GM12878 (cell line): Measurements from ENCODE around the gene DDC. TPM values are rescaled to one million over a fixed set of nuclear protein-coding genes. Genes with fewer than 3 reads are reported as not detected.

Experiments
- ATAC-seq: fragments of 200-7000 bp; cut with Tn5 transposase; 3 replicates; pipeline ENCODE4 v1.9.1; 2020; ENCODE audit warnings: mild to moderate bottlenecking, moderate library complexity
- BruUV-seq: library from RNA; stranded (reverse); fragments of 400-500 nt; replicated peaks from 2 replicates; lab custom pipeline; 2021; lab: Mats Ljungman, UMichigan
- CTCF ChIA-PET: fragments of 300-600 bp; sonication (Branson Sonifier 250); formaldehyde crosslinking; extraction: SDS; loops from one replicate; lab custom pipeline; 2021; ENCODE audit warnings: inconsistent platforms; lab: Yijun Ruan, JAX
- POLR2A ChIA-PET: fragments of 350-600 bp; formaldehyde crosslinking; extraction: SDS; loops from one replicate; lab custom pipeline; 2021; ENCODE audit warnings: inconsistent platforms; lab: Charles Lee
- RAD21 ChIA-PET: fragments of 300-600 bp; sonication (Branson Sonifier 250); formaldehyde crosslinking; loops from one replicate; lab custom pipeline; 2023; ENCODE audit warnings: antibody characterized with exemption; ENCODE audit not compliant: unreplicated experiment; lab: Charles Lee
- SMC1A ChIA-PET: fragments of 300-600 bp; sonication (Branson Sonifier 250); formaldehyde crosslinking; loops from one replicate; lab custom pipeline; 2023; ENCODE audit not compliant: unreplicated experiment, uncharacterized antibody; lab: Charles Lee
- DNase-seq: peaks from one replicate; pipeline ENCODE4 v3.0.0-alpha.2; 2011; ENCODE audit warnings: low read depth, low spot score
- FAIRE-seq: peaks from 3 replicates; lab custom pipeline; 2011; peaks lifted over from hg19 to GRCh38; lab: Jason Lieb, UNC
- H2AFZ ChIP-seq: 2 replicates; pipeline ENCODE4 v1.6.0; 2011; ENCODE audit warnings: low read depth, low read length, control low read depth; ENCODE audit not compliant: control insufficient read depth
- H3K27ac ChIP-seq: 2 replicates; pipeline ENCODE4 v1.5.1; 2011; ENCODE audit warnings: control low read depth; ENCODE audit not compliant: control insufficient read depth, insufficient read depth
- H3K27me3 ChIP-seq, 2 experiments: replicated peaks in 1 of 2; 2 replicates each; pipeline versions ENCODE4 v1.6.0 to v1.6.1; 2011; ENCODE audit warnings: low read length in 1 of 2; ENCODE audit not compliant: control insufficient read depth in 2 of 2, insufficient read depth in 2 of 2
- H3K36me3 ChIP-seq, 2 experiments: 2 replicates each; pipeline ENCODE4 v1.5.1; 2011; ENCODE audit warnings: low read length in 1 of 2; ENCODE audit not compliant: control insufficient read depth in 2 of 2, insufficient read depth in 2 of 2
- H3K4me1 ChIP-seq: 2 replicates; pipeline ENCODE4 v1.6.1; 2011; ENCODE audit warnings: mild to moderate bottlenecking, low read length, moderate library complexity, mixed read lengths; ENCODE audit not compliant: control insufficient read depth, insufficient read depth
- H3K4me2 ChIP-seq: 2 replicates; pipeline ENCODE4 v1.6.0; 2011; ENCODE audit warnings: control low read depth; ENCODE audit not compliant: control insufficient read depth, insufficient read depth
- H3K4me3 ChIP-seq: fragments of 200-600 bp; sonication (generic); 2 replicates; pipeline ENCODE4 v1.5.1; 2016
- H3K79me2 ChIP-seq: 2 replicates; pipeline ENCODE4 v1.6.0; 2011; ENCODE audit warnings: low read length; ENCODE audit not compliant: control insufficient read depth, insufficient read depth
- H3K9ac ChIP-seq: 2 replicates; pipeline ENCODE4 v1.8.0; 2011; ENCODE audit warnings: low read length, control low read depth, mixed read lengths; ENCODE audit not compliant: control insufficient read depth, insufficient read depth
- H3K9me3 ChIP-seq: replicated peaks from 3 replicates; pipeline ENCODE4 v1.5.1; 2011; ENCODE audit warnings: mild to moderate bottlenecking, low read length; ENCODE audit not compliant: control insufficient read depth, insufficient read depth
- H4K20me1 ChIP-seq: 2 replicates; pipeline ENCODE4 v1.6.0; 2011; ENCODE audit not compliant: control insufficient read depth, insufficient read depth
- POLR2A ChIP-seq: IDR thresholded peaks from 2 replicates; pipeline ENCODE4 v1.6.1; 2011; ENCODE audit warnings: low read depth, mild to moderate bottlenecking, low read length
- RELA ChIP-seq: fragments of 450-650 bp; IDR thresholded peaks from 2 replicates; pipeline ENCODE4 v1.8.0; 2014; ENCODE audit warnings: borderline replicate concordance; ENCODE audit not compliant: partially characterized antibody
- REST ChIP-seq: IDR thresholded peaks from 2 replicates; pipeline ENCODE4 v1.6.1; 2012; ENCODE audit warnings: mild to moderate bottlenecking, low read depth, low read length
- SMAD1 ChIP-seq: fragments of 450-650 bp; IDR thresholded peaks from 2 replicates; pipeline ENCODE4 v1.6.1; 2018; ENCODE audit warnings: mild to moderate bottlenecking, low read depth; ENCODE audit not compliant: partially characterized antibody
- ZNF622 ChIP-seq: fragments of 450-650 bp; IDR thresholded peaks from 2 replicates; pipeline ENCODE4 v1.6.1; 2017; ENCODE audit warnings: mild to moderate bottlenecking, inconsistent platforms
- WGBS: methylation state at CpG from one replicate; pipeline ENCODE4 v1.1.6; 2016; ENCODE audit warnings: low lambda C conversion rate; ENCODE audit not compliant: insufficient replicate concordance, insufficient coverage; ENCODE audit errors: missing lambda C conversion rate; 5-methylcytosine and 5-hydroxymethylcytosine counted together
- in situ Hi-C: fragments of 300-500 bp; cut with MboI; formaldehyde crosslinking; loops from 9 replicates; pipeline ENCODE4 v1.14.3; 2018; ENCODE audit warnings: mixed read lengths
- intact Hi-C: fragments of 100-400 bp; cut with micrococcal nuclease; formaldehyde crosslinking; loops from one replicate; pipeline ENCODE4 v1.14.2; 2022; ENCODE audit not compliant: unreplicated experiment
- polyA plus RNA-seq, 11 experiments: library from polyadenylated mRNA; depleted of rRNA in 4 of 11; unstranded in 6 of 11; stranded (reverse) in 5 of 11; fragments of >200 nt; fragmentation: Nextera tagmentation in 4 of 11; fragmentation: Illumina TruSeq in 1 of 11; extraction: Ambion mirVana in 4 of 11; extraction: Trizol in 1 of 11; gene quantifications; 1 replicate in 1 of 11; 2 replicates in 10 of 11; pipeline versions ENCODE4 v1.2.1 to v1.2.3, GENCODE V29; 2011 to 2016; ENCODE audit warnings: inconsistent platforms in 2 of 11, missing spikeins in 2 of 11, low read depth in 1 of 11
- total RNA-seq, 4 experiments: library from RNA; depleted of rRNA in 3 of 4; stranded (reverse); fragments of >200 nt in 3 of 4; fragmentation: Illumina TruSeq in 1 of 4; extraction: Trizol in 1 of 4; gene quantifications; 2 replicates each; pipeline versions ENCODE4 v1.2.1 to v1.2.3, GENCODE V29; 2013 to 2021

The DDC gene
- total and polyA plus RNA-seq, 10 of the 15 experiments (the other 5 are each of a cell fraction or from before 2014, with no cell fraction given): not detected

- Histone ChIP-seq H3K79me2 (no peaks in the 10 kb centered on the region), H3K4me1 (no peaks in the 10 kb centered on the region), H3K9me3 (no peaks in the 10 kb centered on the region), H3K36me3 (no peaks in the 10 kb centered on the region), H3K9ac (no peak overlapping the region), H3K27ac (no peak overlapping the region), H2AFZ (no peak overlapping the region), H3K4me3 (no peak overlapping the region), H3K27me3 (peaks cover 0 to 2% of the 10 kb centered on the region in 2 experiments; a peak in 1 of 4 replicates), H3K4me2 (no peak overlapping the region), H4K20me1 (no peaks in the 10 kb centered on the region)
- ChIA-PET RAD21 (no interaction called here), POLR2A (no interaction called here), SMC1A (no interaction called here), CTCF (no interaction called here)
- 13% methylated on average over 3 of the region's 3 CpGs for WGBS
- ATAC-seq: no peak
- BruUV-seq: no TSS peak
- intact Hi-C loops (no loop called here), in situ Hi-C loops (no loop called here)
- no peak for FAIRE-seq
- no peak for TF ChIP-seq POLR2A
- DNase-seq: no peak
These were observed 11.2 kb downstream of the DDC start for GRCh38 chr7:50553973-50554372.

GRCh38 chr7:50552921-50553320 is 12.3 kb downstream of the DDC start:
- ChIA-PET SMC1A (no interaction called here), CTCF (no interaction called here), RAD21 (no interaction called here)
- H3K27me3 ChIP-seq: no peaks in the 10 kb centered on the region; a peak in 1 of 4 replicates
- H3K4me3 ChIP-seq: no peak overlapping the region
- no peak overlapping the region for H3K4me2 ChIP-seq
- DNase-seq (no peak), ATAC-seq (no peak), FAIRE-seq (no peak)
- H3K36me3 ChIP-seq: no peaks in the 10 kb centered on the region
- H3K4me1 ChIP-seq: no peaks in the 10 kb centered on the region
- no peaks in the 10 kb centered on the region for H3K9me3 ChIP-seq
- no TSS peak for BruUV-seq
- no peaks in the 10 kb centered on the region for H4K20me1 ChIP-seq
- no peak overlapping the region for H3K27ac ChIP-seq
- intact Hi-C loops: no loop called here
- no peak for TF ChIP-seq SMAD1
- peak; percentile 83 for TF ChIP-seq REST
- TF ChIP-seq ZNF622: no peak
- no peak for TF ChIP-seq RELA
- TF ChIP-seq, all 136 proteins: peak for 1
- POLR2A ChIA-PET: interaction anchor here (0.7 kb wide), 1 partner anchor 1699 kb away, joined by 5 read pairs; no protein-coding TSS in a partner anchor
- in situ Hi-C loops: no loop called here
- no peak overlapping the region for H2AFZ ChIP-seq
- H3K79me2 ChIP-seq: no peaks in the 10 kb centered on the region
- WGBS: 48% methylated on average over 4 of the region's 4 CpGs
- no peak overlapping the region for H3K9ac ChIP-seq
